AG09319 (cell line): Measurements from ENCODE around the gene ZBTB16.

ENCODE experiments used
- DNase-seq: peaks from one replicate; pipeline ENCODE4 v3.0.0-alpha.2; 2010; ENCODE audit warnings: low read depth; ENCODE audit errors: extremely low read depth
- TF ChIP-seq, protein P1 (sequence below): IDR thresholded peaks from 2 replicates; pipeline ENCODE4 v1.5.1; 2011; ENCODE audit warnings: low read depth, mild to moderate bottlenecking, inconsistent platforms, low read length, moderate library complexity

Gene ZBTB16

GRCh38 chr11:114052160-114052559 is 7.4 kb upstream of the ZBTB16 start:
- TF ChIP-seq, protein P1, sequence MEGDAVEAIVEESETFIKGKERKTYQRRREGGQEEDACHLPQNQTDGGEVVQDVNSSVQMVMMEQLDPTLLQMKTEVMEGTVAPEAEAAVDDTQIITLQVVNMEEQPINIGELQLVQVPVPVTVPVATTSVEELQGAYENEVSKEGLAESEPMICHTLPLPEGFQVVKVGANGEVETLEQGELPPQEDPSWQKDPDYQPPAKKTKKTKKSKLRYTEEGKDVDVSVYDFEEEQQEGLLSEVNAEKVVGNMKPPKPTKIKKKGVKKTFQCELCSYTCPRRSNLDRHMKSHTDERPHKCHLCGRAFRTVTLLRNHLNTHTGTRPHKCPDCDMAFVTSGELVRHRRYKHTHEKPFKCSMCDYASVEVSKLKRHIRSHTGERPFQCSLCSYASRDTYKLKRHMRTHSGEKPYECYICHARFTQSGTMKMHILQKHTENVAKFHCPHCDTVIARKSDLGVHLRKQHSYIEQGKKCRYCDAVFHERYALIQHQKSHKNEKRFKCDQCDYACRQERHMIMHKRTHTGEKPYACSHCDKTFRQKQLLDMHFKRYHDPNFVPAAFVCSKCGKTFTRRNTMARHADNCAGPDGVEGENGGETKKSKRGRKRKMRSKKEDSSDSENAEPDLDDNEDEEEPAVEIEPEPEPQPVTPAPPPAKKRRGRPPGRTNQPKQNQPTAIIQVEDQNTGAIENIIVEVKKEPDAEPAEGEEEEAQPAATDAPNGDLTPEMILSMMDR: no peak
- DNase-seq: no peak

GRCh38 chr11:114053406-114053805 is 6.1 kb upstream of the ZBTB16 start:
- no peak for DNase-seq
- TF ChIP-seq, protein P1: no peak

- TF ChIP-seq, protein P1: no peak
- DNase-seq: no peak
Measured at GRCh38 chr11:114054806-114055205, 4.7 kb upstream of the ZBTB16 start.

DNA sequence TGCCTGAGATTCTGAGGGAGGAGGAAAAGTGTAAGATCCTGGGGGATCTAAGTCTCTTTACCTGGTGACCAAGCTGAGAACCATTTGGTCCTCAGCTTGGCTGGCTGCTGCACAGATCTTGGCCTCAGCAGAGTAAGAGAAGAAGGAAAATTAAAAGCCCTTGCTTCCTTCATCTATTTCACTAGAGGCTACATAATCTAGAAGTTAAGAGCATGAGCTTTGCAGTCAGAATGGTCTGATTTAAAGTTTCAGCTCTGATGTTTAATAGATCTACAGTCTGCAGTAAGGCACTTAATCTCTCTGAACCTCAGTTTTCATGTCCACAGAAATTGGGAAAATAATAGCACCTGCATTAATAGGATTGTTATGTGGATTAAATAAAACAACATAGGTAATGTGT is 3.1 kb upstream of the ZBTB16 start:
- TF ChIP-seq, protein P1: no peak
- no peak for DNase-seq

DNA sequence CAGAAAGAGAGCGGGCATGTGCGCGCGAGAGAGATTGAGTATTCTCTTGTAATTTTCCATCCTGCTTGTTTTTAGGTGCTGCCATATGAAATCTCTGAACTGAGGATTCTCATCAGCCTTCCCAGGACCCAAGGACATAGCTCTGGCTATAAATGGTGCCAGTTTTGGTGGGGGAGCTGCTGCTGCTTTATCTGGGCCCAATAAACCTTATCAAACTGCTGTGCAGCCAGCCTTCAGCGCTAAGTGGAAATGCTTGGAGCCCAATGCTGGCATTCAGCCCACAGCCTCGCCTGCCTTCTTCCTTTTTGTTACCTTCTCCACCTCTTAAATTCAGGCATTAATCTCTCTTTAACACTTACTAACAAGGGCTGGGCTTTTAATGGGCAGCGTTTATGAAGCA is 2.4 kb upstream of the ZBTB16 start:
- DNase-seq: no peak
- TF ChIP-seq, protein P1: no peak

- DNase-seq: no peak
- TF ChIP-seq, protein P1: no peak
Measured at GRCh38 chr11:114057605-114058004, 1.9 kb upstream of the ZBTB16 start.

- TF ChIP-seq, protein P1: no peak
- no peak for DNase-seq
Measured at GRCh38 chr11:114058026-114058706, 1.3 kb upstream of the ZBTB16 start.
